ENCODE measurements around the gene STYXL1.
"Not testable (repeated sequence)": the region's sequence is repeated elsewhere in the genome, so short reads cannot be mapped to it uniquely, and the experiment has no call there.

Gene STYXL1

DNA sequence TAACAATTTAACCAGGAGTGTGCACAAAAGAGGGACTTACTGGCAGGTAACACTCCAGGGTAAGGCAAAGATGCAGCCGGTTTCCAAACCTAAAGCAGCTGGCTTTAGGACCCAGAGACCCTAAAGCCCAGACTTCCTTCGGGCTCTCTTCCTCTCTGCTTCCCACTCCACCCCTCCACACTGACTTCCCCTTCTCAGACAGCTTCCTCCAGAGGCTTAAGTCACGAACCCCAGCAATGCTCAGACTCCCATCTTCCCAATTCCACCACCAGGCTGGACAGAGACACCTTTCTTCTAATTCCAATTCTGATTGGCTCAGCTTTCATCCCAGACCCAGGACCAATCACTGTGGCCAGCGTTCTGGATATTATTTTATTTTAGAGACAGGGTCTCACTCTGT, 24.8 kb downstream of the STYXL1 start:
- peak; percentile 25 for DNase-seq

DNA sequence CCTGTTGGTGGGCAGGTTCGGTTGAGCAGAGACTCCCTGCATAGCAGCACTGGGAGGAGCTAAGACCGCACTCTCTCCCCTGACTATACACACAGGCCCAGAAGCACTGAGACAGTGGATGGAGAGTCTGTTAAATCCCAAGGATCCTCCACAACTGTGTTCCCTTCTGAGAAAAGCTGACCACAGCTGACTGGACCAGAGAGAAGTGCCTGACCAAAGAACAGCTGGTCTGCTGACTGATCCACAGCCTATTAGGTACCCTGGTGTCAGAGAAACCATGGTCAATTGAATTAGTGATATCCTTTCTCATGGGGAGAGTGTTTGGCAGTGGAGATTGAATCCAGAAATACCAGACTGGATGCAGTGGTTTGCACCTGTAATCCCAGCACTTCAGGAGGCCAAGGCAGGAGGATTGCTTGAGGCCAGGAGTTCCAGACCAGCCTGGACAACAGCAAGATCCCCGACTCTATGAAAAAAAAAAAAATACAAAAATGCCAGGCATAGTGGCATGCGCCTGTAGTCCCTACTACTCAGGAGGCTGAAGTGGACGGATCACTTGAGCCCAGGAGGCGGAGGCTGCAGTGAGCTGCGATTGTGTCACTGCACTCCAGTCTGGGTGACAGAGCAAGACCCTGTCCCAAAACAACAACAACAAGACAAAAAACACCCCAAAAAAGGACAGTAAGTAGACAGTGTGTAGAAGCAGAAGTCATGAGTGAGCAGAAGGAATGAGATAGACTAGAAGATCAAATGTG, 25.6 kb downstream of the STYXL1 start:
- DNase-seq = no peak

GRCh38 chr7:76020031-76020714, 27.6 kb downstream of the STYXL1 start:
- peak; percentile 79 for DNase-seq

GRCh38 chr7:76018520-76018919, 29.3 kb downstream of the STYXL1 start:
- DNase-seq = not testable (repeated sequence)

DNA sequence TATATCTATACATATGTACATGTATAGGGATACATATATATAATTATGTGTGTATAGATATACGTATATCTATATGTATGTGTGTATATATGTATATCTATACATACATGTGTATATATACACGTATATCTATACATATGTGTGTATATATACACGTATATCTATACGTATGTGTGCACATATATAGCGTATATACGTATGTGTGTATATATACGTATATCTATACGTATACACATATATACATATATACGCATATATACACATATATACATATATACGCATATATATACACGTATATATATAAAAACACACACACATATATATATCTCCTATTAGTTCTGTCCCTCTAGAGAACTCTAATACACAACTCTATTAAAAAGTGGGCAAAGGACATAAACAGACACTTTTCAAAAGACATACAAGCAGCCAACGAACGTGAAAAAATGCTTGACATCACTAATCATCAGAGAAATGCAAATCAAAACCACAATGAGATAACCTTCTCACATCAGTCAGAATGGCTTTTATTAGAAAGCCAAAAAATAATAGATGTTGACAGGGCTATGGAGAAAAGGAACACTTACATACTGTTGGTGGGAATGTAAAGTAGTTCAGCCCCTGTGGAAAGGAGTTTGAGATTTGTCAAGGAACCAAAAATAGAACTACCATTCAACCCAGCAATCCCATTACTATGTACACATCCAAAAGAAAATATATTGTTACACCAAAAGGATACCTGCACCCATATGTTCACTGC, 31.4 kb downstream of the STYXL1 start:
- DNase-seq = no peak

DNA sequence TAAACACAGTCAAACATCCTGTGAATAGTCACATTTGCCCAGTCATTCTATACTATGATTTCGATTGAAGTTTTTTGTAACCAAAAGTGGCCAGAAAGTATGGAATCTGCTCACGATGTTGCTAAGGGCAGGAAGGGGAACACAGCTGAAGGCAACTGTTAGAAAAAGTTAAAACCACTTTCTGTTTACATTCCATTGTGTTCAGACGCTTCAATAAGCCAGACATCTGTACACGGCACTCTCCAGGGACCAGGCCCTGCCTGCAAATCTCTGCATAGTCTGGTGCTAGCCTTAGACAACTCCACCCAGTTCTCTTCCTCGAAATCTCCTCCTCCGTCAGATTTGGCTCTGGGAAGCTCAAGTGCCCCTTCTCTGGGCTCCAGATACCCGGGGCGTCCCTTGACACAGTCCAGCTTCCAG, 36.3 kb downstream of the STYXL1 start:
- DNase-seq = peak; percentile 82

DNA sequence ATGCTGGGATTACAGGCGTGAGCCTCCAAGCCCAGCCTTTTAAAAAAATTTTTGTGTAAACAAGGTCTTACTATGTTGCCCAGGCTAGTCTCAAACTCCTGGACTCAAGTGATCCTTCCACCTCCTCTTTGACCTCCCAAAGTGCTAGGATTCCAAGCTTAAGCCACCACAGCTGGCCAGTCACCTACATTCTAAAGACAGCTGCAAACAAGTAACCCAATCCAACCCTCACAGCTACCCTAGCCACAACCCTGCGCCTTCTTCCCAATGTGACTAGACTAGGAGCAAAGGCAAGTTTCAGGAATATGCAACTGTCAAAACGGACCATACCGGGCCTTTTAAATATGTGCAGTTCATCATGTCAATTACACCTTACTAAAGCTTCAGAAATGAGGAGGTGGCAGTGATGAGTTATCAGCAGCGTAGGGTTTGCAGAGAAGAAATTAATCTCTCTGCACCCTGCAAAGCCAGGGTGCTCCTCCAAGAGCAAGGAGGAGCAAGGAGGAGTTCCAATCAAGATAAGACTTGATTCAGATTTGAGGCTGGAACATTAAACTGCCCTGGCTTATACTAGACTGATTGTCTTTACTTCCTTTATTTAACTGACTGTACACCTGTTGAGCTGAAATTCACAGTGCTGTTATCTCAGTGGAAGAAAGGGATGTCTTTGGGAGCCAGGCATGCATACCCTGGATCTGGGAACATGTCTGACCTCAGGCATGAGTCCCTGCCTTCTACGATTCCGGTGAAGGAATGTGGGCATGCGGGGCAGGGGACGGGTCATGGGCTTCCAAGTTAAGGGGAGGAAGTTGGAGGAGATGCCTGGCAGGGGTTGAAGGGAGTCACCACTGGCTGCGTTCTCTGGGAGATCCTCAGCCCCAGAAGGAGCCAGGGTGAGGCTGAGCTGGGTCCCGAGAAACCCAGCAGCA, 37.9 kb downstream of the STYXL1 start:
- DNase-seq = no peak

GRCh38 chr7:76008156-76008687, 39.6 kb downstream of the STYXL1 start:
- DNase-seq = no peak

DNA sequence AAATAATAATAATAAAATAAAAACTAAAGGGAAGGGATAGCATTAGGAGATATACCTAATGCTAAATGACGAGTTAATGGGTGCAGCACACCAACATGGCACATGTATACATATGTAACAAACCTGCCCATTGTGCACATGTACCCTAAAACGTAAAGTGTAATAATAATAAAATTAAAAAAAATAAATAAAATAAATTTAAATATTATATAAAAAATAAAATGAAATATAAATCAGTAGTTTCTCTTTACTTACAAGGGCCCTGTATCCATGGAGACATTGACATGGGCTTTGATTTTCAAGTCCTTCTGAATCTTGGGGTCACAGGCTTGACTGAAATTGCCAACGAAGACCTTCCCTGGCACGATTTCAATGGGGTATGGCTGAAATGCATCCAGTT, 42.8 kb downstream of the STYXL1 start:
- not testable (repeated sequence) for DNase-seq

DNA sequence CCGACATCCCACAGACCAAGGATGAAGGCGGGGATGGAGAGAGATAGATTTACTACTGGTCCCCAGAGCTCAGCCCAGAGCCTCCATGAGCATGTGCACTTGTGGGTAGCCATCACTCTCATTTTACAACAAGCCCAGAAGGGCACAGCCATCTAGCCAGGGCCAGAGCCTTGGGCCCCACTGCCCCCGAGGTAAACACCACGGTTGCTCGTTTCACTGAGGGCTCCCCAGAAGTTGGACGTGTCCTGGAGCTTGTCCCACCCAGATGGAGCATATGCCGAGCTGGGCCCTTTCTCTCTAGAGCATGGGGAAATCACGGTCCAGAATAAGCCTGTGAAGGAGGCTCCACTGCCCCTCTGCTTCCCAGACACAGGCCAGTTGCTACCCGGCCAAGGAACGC, 44.4 kb downstream of the STYXL1 start:
- DNase-seq = no peak

DNA sequence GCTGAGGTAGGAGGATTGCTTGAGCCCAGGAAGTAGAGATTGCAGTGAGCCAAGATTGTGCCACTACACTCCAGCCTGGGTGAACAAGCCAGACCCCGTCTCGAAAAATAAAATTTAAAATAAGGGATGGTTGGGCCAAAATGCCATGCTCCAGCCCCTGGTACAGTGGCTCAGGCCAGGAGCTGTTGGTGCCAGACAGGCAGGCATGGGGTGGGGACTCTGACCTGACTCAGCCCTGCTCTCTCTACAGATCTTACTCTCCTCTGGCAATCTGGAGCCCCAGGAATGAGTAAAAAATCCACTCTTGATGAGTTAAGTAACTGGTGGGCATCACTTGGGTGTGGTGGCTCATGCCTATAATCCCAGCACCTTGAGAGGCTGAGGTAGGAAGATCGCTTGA, 45.0 kb downstream of the STYXL1 start:
- no peak for DNase-seq

DNA sequence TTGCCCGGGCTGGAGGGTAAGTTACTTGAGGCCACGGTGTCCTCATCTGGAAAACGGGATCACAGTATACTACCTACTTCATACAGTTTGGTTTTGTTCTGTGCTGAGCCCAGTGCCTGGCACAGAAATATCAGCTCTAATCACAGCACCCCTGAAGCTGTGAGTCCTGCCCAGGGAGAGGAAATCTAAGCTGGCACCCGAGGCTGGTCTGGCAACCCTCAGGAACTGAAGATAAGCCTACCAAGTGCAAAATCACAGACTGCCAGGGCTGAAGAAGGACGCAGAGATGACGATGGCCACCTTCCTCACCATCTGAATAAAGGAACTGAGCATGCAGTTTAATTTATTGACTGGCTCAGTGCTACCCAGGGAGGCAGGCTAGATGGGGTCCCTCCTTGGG, 45.7 kb downstream of the STYXL1 start:
- no peak for DNase-seq

GRCh38 chr7:76000566-76000965, 47.2 kb downstream of the STYXL1 start:
- DNase-seq = no peak

DNA sequence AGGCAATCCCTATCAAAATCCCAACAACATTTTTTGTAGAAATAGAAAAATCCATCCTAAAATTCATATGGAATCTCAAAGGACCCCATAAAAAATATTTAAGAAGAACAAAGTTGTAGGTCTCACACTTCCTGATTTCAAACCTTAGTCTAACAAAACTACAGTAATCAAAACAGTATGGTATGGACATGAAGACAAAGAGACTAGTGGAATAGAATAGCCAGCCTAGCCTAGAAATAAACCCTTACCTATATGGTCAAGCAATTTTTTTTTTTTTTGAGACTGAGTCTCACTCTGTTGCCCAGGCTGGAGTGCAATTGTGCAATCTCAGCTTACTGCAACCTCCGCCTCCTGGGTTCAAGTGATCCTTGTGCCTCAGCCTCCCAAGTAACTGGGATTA, 49.8 kb downstream of the STYXL1 start:
- no peak for DNase-seq

- DNase-seq = no peak
These were observed 51.3 kb downstream of the STYXL1 start for GRCh38 chr7:75996476-75996875.

DNA sequence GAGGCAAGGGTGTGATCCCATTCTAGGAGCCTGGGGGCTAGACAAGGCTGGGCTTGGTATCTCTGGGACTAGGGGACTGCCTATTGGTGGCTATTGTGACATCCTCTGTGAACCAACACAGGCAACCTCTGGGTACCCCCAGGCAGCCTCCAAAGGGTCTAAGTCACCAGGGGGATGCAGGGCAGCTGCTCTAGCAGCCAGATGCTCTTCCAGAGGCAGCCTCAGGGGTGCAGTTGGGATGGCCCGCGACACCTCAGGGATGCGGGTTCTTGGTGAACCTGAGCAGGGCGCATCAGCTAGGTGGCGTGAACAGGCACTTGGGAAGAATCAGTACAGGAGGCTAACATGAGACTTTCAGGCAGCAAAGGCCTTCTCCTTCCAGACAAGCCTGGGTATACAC, 51.8 kb downstream of the STYXL1 start:
- DNase-seq = no peak

DNA sequence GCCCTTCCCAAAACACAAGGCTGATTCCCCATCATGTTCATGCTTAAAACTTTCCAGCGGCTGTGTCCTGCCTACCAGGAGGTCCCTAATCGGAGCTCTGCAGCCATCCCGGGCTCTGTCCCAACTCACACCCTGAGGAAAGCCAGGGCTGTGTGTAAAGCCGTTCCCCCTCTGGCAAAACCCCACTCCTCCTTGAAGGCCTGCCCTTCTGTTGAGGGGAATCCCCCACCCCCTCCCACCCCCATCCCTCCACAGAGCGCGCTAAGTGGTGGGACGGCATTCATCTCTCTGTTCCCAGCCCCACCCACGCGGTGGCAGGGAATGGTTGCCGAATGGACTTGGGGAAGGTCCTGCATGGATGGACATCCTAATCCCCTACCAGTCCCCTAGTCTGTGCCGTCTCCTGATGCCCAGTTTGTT, 52.7 kb downstream of the STYXL1 start:
- no peak for DNase-seq

- peak; percentile 97 for DNase-seq
These were observed 53.3 kb downstream of the STYXL1 start, which contains the start of gene TMEM120A for GRCh38 chr7:75994388-75995051. Gene TMEM120A, minus strand, starts transcription at chr7:75994595. Its CDS starts 25 bp downstream, at chr7:75994570.

- DNase-seq = peak; percentile 69
These were observed 54.0 kb downstream of the STYXL1 start for GRCh38 chr7:75993689-75994387.

DNA sequence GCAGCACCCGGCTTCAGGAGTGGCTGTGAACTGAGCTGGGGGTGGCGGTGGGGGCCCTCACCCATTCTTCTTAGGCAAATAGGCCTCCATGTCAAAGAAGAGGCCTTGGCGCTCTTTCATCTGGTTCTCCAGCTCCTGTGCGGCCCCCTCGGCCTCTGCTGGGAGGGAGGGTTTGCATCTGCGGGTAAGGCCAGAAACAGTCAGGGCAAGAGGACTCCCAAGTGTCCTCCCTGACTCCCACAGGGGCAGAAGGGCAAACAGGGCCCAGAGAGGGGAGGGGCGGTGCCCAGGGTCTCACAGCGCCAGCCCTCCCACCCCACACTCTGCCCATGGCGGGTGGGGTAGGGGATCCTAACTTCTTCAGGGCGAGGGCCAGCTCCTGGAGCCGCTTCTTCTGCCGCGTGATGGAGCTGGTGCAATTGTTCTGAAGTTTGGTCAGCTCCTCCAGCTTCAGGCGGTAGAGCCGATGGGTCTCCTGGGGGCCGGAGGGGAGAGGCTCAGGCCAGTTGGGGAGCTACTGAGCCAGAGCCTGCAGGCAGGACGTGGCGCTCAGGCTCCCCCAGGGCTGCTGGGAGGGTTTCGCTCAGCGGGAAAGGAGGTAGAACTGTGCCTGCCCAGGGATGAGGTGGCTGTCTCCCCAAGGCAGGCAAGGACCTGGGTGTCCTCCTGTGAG, 55.6 kb downstream of the STYXL1 start:
- DNase-seq = no peak
